ENCODE data around the gene NPPC. TPM values are rescaled to one million over a fixed set of nuclear protein-coding genes. Genes with fewer than 3 reads are reported as not detected.
A peak's percentile ranks its signal among the peaks of the same experiment; 100 is the strongest.

Gene NPPC
- polyA plus RNA-seq, 2 of the 4 experiments (the other 2 are of a cell fraction), result not detected

DNA sequence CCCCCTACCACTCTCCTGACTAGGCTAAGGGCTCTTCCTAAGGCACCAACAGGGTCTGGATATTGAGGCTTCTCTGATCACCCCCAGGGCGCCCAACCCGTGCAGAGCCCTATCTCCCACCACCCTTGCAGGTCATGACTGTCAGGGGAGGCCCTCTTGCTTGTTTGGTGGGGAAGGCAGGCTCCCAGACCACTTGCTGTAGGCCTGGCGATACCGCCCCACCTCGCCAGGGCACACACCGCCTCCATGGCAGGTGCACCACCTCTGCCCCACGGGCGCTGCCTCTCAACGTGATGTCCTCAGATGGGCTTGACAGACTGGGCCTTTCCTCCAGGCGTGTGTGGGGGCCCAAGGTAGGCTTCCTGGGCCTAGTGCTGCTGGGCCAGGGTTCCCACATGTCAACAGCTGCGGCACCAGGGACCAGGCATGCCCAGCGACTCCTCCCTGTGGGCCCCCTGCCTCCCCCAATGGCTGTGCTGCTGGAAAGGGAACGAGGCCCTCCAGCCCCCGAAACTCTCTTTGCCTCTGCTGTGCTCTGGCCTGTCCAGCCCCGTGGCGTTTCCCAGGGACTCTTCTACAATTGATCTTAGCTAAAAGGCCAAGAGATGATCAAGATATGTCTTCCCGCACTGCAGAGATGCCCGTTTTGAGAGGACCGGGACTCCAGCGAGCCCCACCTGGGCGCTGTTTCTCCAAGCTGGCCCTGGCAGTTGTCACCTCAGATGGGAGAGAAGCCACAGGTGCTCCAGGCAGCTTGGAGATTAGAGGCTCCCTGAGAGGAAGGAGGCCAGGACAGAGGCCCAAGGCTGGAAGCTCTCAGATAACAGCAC, 7.5 kb downstream of the NPPC start:
- 86% methylated on average over 17 of the region's 21 CpGs for WGBS (ENCODE audit: missing lambda C conversion rate)
- CTCF ChIA-PET, result interaction anchor here (1.2 to 12.7 kb wide), 7 partner anchors 10 to 406 kb away, joined by 3 to 154 read pairs (median 8); no protein-coding TSS in a partner anchor
- DNase-seq (ENCODE audit: low read depth in 1 of 2, low spot score in 1 of 2) (no peak), ATAC-seq (no peak), FAIRE-seq (no peak)
- H3K27ac ChIP-seq, result no peak overlapping the region
- no peaks in the 10 kb centered on the region for H3K4me1 ChIP-seq
- no peaks in the 10 kb centered on the region for H3K9me3 ChIP-seq
- no peak for TF ChIP-seq CTCF (IDR thresholded peaks at IDR 0.05)
- TF ChIP-seq JUNB (IDR thresholded peaks at IDR 0.05), result no peak
- TF ChIP-seq HOXA7 (CRISPR knock-in tag; IDR thresholded peaks at IDR 0.05), result no peak
- no peak for TF ChIP-seq TP53 (CRISPR knock-in tag; IDR thresholded peaks at IDR 0.05)
- TF ChIP-seq, protein P1, sequence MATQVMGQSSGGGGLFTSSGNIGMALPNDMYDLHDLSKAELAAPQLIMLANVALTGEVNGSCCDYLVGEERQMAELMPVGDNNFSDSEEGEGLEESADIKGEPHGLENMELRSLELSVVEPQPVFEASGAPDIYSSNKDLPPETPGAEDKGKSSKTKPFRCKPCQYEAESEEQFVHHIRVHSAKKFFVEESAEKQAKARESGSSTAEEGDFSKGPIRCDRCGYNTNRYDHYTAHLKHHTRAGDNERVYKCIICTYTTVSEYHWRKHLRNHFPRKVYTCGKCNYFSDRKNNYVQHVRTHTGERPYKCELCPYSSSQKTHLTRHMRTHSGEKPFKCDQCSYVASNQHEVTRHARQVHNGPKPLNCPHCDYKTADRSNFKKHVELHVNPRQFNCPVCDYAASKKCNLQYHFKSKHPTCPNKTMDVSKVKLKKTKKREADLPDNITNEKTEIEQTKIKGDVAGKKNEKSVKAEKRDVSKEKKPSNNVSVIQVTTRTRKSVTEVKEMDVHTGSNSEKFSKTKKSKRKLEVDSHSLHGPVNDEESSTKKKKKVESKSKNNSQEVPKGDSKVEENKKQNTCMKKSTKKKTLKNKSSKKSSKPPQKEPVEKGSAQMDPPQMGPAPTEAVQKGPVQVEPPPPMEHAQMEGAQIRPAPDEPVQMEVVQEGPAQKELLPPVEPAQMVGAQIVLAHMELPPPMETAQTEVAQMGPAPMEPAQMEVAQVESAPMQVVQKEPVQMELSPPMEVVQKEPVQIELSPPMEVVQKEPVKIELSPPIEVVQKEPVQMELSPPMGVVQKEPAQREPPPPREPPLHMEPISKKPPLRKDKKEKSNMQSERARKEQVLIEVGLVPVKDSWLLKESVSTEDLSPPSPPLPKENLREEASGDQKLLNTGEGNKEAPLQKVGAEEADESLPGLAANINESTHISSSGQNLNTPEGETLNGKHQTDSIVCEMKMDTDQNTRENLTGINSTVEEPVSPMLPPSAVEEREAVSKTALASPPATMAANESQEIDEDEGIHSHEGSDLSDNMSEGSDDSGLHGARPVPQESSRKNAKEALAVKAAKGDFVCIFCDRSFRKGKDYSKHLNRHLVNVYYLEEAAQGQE (IDR thresholded peaks at IDR 0.05), result no peak
- no peak for TF ChIP-seq POLR2AphosphoS2 (conservative IDR thresholded peaks at IDR 0.05; ENCODE audit: low read length)
- no peak for TF ChIP-seq CHD4 (IDR thresholded peaks at IDR 0.05; ENCODE audit: borderline replicate concordance)
- no peak for TF ChIP-seq USF2 (IDR thresholded peaks at IDR 0.05)
- TF ChIP-seq RAD21 (conservative IDR thresholded peaks at IDR 0.05 in 1 of 2, IDR thresholded peaks at IDR 0.05 in 1 of 2), result no peak
- no peak overlapping the region for H3K4me2 ChIP-seq
- POLR2A ChIA-PET, result no interaction called here
- no peak overlapping the region for H3K4me3 ChIP-seq

- 63% methylated on average over 10 of the region's 10 CpGs for WGBS (ENCODE audit: missing lambda C conversion rate)
- POLR2A ChIA-PET, result no interaction called here
- TF ChIP-seq, protein P2, sequence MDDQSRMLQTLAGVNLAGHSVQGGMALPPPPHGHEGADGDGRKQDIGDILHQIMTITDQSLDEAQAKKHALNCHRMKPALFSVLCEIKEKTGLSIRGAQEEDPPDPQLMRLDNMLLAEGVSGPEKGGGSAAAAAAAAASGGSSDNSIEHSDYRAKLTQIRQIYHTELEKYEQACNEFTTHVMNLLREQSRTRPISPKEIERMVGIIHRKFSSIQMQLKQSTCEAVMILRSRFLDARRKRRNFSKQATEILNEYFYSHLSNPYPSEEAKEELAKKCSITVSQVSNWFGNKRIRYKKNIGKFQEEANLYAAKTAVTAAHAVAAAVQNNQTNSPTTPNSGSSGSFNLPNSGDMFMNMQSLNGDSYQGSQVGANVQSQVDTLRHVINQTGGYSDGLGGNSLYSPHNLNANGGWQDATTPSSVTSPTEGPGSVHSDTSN (IDR thresholded peaks at IDR 0.05), result no peak
- TF ChIP-seq RCOR1 (IDR thresholded peaks at IDR 0.05; ENCODE audit: low read depth, low read length) (no peak), FOSL2 (IDR thresholded peaks at IDR 0.05) (no peak), FOSL2 (CRISPR knock-in tag; IDR thresholded peaks at IDR 0.05) (no peak), ZNF302 (CRISPR knock-in tag; IDR thresholded peaks at IDR 0.05) (no peak), KDM5A (IDR thresholded peaks at IDR 0.05) (no peak), RFX5 (IDR thresholded peaks at IDR 0.05) (no peak), RAD21 (conservative IDR thresholded peaks at IDR 0.05 in 1 of 2, IDR thresholded peaks at IDR 0.05 in 1 of 2) (no peak), HES2 (IDR thresholded peaks at IDR 0.05) (no peak), CTCF (IDR thresholded peaks at IDR 0.05) (no peak), ZFP36 (IDR thresholded peaks at IDR 0.05; ENCODE audit: borderline replicate concordance, partially characterized antibody) (no peak), CBX2 (IDR thresholded peaks at IDR 0.05; ENCODE audit: borderline replicate concordance, low read depth) (no peak), MYC (IDR thresholded peaks at IDR 0.05; ENCODE audit: borderline replicate concordance, low read length) (no peak), EHMT2 (IDR thresholded peaks at IDR 0.05; ENCODE audit: low read depth) (no peak)
- TF ChIP-seq, protein P3, sequence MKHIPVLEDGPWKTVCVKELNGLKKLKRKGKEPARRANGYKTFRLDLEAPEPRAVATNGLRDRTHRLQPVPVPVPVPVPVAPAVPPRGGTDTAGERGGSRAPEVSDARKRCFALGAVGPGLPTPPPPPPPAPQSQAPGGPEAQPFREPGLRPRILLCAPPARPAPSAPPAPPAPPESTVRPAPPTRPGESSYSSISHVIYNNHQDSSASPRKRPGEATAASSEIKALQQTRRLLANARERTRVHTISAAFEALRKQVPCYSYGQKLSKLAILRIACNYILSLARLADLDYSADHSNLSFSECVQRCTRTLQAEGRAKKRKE (CRISPR knock-in tag; IDR thresholded peaks at IDR 0.05; ENCODE audit: low read depth), result no peak
These were observed 8.7 kb downstream of the NPPC start for GRCh38 chr2:231917280-231918066.

More at GRCh38 chr2:231917280-231918066, 8.7 kb downstream of the NPPC start:
- ATAC-seq (peak in 1 of 2 experiments; percentile 36; a peak in 3 of 6 replicates), FAIRE-seq (no peak), DNase-seq (ENCODE audit: low read depth in 1 of 2, low spot score in 1 of 2) (no peak)
- Histone ChIP-seq H3K4me1 (no peaks in the 10 kb centered on the region), H3K9me3 (no peaks in the 10 kb centered on the region), H3K4me3 (no peak overlapping the region), H3K27ac (no peak overlapping the region), H3K4me2 (no peak overlapping the region)
- CTCF ChIA-PET, result interaction anchor here (0.6 to 3.3 kb wide), 9 partner anchors 8 to 902 kb away, joined by 3 to 19 read pairs (median 4); partner anchors contain the start of gene NPPC

Measured in A549 (cell line).